K562 (cell line): ENCODE data around the gene COQ7. TPM values are rescaled to one million over a fixed set of nuclear protein-coding genes. Genes with fewer than 3 reads are reported as not detected.

ENCODE experiments used
- ATF4 ChIP-seq: fragments of 450-650 bp; formaldehyde crosslinking; IDR thresholded peaks from 2 replicates; pipeline ENCODE4 v1.4.0; 2022; ENCODE audit warnings: mild to moderate bottlenecking, moderate library complexity
- CBX8 ChIP-seq: fragments of 200-600 bp; sonication (generic); IDR thresholded peaks from 2 replicates; pipeline ENCODE4 v1.6.1; 2012; ENCODE audit warnings: borderline replicate concordance, mixed run types, low read depth, mild to moderate bottlenecking, moderate library complexity, mixed read lengths, low read length, control low read depth, inconsistent platforms; ENCODE audit not compliant: poor library complexity, severe bottlenecking; ENCODE audit errors: extremely low read depth
- CEBPZ ChIP-seq: fragments of 150-350 bp; IDR thresholded peaks from 2 replicates; pipeline ENCODE4 v1.6.1; 2014; ENCODE audit warnings: low read depth, mild to moderate bottlenecking, low read length, borderline replicate concordance
- DEAF1 ChIP-seq: fragments of 450-650 bp; formaldehyde crosslinking; IDR thresholded peaks from 2 replicates; pipeline ENCODE4 v1.4.0; 2020; ENCODE audit warnings: mild to moderate bottlenecking, moderate library complexity
- REST ChIP-seq, 2 experiments: fragments of 450-650 bp; formaldehyde crosslinking in 1 of 2; IDR thresholded peaks; 2 replicates each; pipeline versions ENCODE4 v1.4.0 to v1.6.1; 2014 to 2020; ENCODE audit warnings: mild to moderate bottlenecking in 2 of 2, borderline replicate concordance in 1 of 2, low read depth in 1 of 2
- RUNX1 ChIP-seq: sonication (generic); IDR thresholded peaks from 2 replicates; pipeline ENCODE4 v1.6.1; 2016; ENCODE audit warnings: antibody characterized with exemption, low read depth
- SIN3A ChIP-seq, 2 experiments: fragments of 150-350 bp in 1 of 2; IDR thresholded peaks; 2 replicates each; pipeline ENCODE4 v1.6.1; 2011 to 2016; ENCODE audit warnings: borderline replicate concordance in 2 of 2, low read depth in 2 of 2, low read length in 2 of 2, mild to moderate bottlenecking in 2 of 2, moderate library complexity in 2 of 2; ENCODE audit not compliant: control insufficient read depth in 1 of 2
- YY1 ChIP-seq, 3 experiments: IDR thresholded peaks; 2 replicates each; pipeline ENCODE4 v1.6.1; 2011; ENCODE audit warnings: low read length in 2 of 3, mild to moderate bottlenecking in 2 of 3, moderate library complexity in 2 of 3, borderline replicate concordance in 1 of 3, control low read depth in 1 of 3, low read depth in 1 of 3; ENCODE audit not compliant: insufficient read depth in 3 of 3, insufficient replicate concordance in 2 of 3, control insufficient read depth in 1 of 3, insufficient read length in 1 of 3; ENCODE audit errors: extremely low read depth in 1 of 3
- polyA plus RNA-seq, 8 experiments: library from polyadenylated mRNA; depleted of rRNA in 4 of 8; stranded (reverse) in 5 of 8; unstranded in 3 of 8; fragments of >200 nt; fragmentation: Nextera tagmentation in 2 of 8; fragmentation: Illumina TruSeq in 1 of 8; extraction: Ambion mirVana in 2 of 8; extraction: Trizol in 1 of 8; gene quantifications; 2 replicates each; pipeline versions ENCODE4 v1.2.1 to v1.2.3, GENCODE V29; 2011 to 2014; ENCODE audit warnings: inconsistent platforms in 1 of 8, missing spikeins in 1 of 8
- total RNA-seq, 7 experiments: library from RNA; depleted of rRNA in 6 of 7; stranded (reverse); fragments of >200 nt in 6 of 7; fragmentation: Illumina TruSeq in 2 of 7; extraction: Trizol in 2 of 7; gene quantifications; 2 replicates each; pipeline versions ENCODE4 v1.2.1 to v1.2.3, GENCODE V29; 2011 to 2021; ENCODE audit warnings: low replicate concordance in 1 of 7

The COQ7 gene
- total and polyA plus RNA-seq, 9 of the 15 experiments (the other 6 are each of a cell fraction or from before 2014, with no cell fraction given), result 2.3 to 26.1 (median 15.2) TPM

GRCh38 chr16:19067349-19068236, at the start of gene COQ7 (continued):
- TF ChIP-seq CEBPZ (no peak), CBX8 (no peak), DEAF1 (CRISPR knock-in tag) (no peak), ATF4 (CRISPR knock-in tag) (peak; percentile 52; the same call in 1 of the 2 replicates), REST (IDR thresholded peaks at IDR 0.05; ENCODE audit: borderline replicate concordance) (no peak), REST (CRISPR knock-in tag; IDR thresholded peaks at IDR 0.05; ENCODE audit: low read depth) (no peak), YY1 (IDR thresholded peaks at IDR 0.05; ENCODE audit: borderline replicate concordance in 1 of 3, control insufficient read depth in 1 of 3, extremely low read depth in 1 of 3, insufficient read depth in 3 of 3, insufficient read length in 1 of 3, insufficient replicate concordance in 2 of 3, low read depth in 1 of 3, low read length in 2 of 3) (no peak), SIN3A (IDR thresholded peaks at IDR 0.05; ENCODE audit: borderline replicate concordance in 2 of 2, control insufficient read depth in 1 of 2, low read depth in 2 of 2, low read length in 2 of 2) (peak in 1 of 2 experiments; percentile 72; a peak in 2 of 4 replicates), RUNX1 (no peak)
